Measurements from ENCODE around the gene KLK6. TPM values are rescaled to one million over a fixed set of nuclear protein-coding genes. Genes with fewer than 3 reads are reported as not detected.
"Not testable (repeated sequence)": the region's sequence is repeated elsewhere in the genome, so short reads cannot be mapped to it uniquely, and the experiment has no call there.

KLK6 gene
- total RNA-seq, 2 experiments from 2014 or later = not detected

DNA sequence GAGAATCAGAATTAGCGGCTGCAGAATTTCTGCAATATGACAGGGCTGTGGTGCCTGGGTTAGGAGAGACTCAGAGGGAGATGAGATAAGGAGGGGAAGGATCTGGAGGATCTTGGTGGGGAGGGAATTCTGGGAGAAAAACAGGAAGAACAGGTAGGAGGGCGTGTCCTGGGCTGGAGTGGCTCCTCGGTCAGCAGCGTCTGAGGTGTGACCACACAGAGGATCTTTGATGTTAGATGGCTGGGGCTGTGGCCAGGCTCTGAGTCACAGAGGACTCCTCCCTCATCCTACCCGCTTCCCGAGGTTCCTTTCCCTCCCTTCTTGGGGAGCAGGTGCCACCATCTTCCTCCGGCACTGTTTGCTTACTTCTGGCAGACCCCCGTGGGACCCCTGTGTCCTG, 6.4 kb upstream of the KLK6 start:
- H3K9me3 Mint-ChIP-seq = no peaks in the 10 kb centered on the region
- peaks cover 72% of the 10 kb centered on the region for H3K27me3 Mint-ChIP-seq
- no peaks in the 10 kb centered on the region for H3K4me1 Mint-ChIP-seq
- H3K36me3 Mint-ChIP-seq = no peaks in the 10 kb centered on the region
- H3K27ac Mint-ChIP-seq = no peak overlapping the region
- H3K4me3 Mint-ChIP-seq = no peak overlapping the region
- DNase-seq = no peak

DNA sequence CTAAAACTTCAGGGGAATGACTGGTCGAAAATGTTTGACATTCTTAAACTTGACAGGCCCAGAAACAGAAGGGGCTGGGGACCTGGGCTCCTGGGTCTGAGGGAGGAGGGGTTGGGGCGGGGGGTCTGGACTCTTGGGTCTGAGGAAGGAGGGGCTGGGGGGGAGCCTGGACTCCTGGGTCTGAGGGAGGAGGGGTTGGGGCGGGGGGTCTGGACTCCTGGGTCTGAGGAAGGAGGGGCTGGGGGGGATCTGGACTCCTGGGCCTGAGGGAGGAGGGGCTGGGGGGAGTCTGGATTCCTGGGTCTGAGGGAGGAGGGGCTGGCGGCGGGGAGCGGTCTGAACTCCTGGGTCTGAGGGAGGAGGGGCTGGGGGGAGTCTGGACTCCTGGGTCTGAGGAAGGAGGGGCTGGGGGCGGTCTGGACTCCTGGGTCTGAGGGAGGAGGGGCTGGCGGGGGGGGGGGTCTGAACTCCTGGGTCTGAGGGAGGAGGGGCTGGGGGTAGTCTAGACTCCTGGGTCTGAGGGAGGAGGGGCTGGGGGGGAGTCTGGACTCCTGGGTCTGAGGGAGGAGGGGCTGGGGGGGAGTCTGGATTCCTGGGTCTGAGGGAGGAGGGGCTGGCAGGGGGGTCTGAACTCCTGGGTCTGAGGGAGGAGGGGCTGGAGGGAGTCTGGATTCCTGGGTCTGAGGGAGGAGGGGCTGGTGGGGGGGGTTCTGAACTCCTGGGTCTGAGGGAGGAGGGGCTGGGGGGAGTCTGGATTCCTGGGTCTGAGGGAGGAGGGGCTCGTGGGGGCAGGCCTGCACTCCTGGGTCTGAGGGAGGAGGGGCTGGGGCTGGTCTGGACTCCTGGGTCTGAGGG, 5.5 kb upstream of the KLK6 start:
- Mint-ChIP-seq H3K9me3 (no peaks in the 10 kb centered on the region), H3K27ac (no peak overlapping the region), H3K4me1 (no peaks in the 10 kb centered on the region), H3K36me3 (no peaks in the 10 kb centered on the region), H3K27me3 (peaks cover 71% of the 10 kb centered on the region), H3K4me3 (no peak overlapping the region)
- no peak for DNase-seq

GRCh38 chr19:50972795-50973376, 3.5 kb upstream of the KLK6 start:
- H3K27ac Mint-ChIP-seq = no peak overlapping the region
- H3K4me3 Mint-ChIP-seq = no peak overlapping the region

DNA sequence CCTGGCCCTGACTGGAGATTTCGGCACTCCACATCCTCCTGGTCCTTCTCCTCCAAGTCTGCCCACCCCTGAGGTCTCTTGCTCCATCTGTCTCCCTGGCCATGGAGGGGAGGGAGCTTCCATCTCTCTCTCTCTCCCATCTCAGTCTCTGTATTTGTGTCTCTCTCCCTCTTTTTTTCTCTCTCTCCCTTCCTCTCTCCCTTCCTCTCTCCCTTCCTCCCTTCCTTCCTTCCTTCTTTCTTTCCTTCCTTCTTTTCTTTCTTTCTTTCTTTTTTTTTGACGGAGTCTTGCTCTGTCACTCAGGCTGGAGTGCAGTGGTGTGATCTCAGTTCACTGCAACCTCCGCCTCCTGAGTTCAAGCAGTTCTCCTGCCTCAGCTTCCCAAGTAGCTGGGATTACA, 419 bp upstream of the KLK6 start:
- not testable (repeated sequence) for DNase-seq, H3K4me1 Mint-ChIP-seq, H3K27ac Mint-ChIP-seq, H3K9me3 Mint-ChIP-seq, H3K4me3 Mint-ChIP-seq, H3K36me3 Mint-ChIP-seq
- peaks cover 61% of the 10 kb centered on the region for H3K27me3 Mint-ChIP-seq

More at GRCh38 chr19:50972795-50973376, 3.5 kb upstream of the KLK6 start:
- Mint-ChIP-seq H3K4me1 (no peaks in the 10 kb centered on the region), H3K9me3 (no peaks in the 10 kb centered on the region), H3K27me3 (peaks cover 73% of the 10 kb centered on the region), H3K36me3 (no peaks in the 10 kb centered on the region)
- no peak for DNase-seq

DNA sequence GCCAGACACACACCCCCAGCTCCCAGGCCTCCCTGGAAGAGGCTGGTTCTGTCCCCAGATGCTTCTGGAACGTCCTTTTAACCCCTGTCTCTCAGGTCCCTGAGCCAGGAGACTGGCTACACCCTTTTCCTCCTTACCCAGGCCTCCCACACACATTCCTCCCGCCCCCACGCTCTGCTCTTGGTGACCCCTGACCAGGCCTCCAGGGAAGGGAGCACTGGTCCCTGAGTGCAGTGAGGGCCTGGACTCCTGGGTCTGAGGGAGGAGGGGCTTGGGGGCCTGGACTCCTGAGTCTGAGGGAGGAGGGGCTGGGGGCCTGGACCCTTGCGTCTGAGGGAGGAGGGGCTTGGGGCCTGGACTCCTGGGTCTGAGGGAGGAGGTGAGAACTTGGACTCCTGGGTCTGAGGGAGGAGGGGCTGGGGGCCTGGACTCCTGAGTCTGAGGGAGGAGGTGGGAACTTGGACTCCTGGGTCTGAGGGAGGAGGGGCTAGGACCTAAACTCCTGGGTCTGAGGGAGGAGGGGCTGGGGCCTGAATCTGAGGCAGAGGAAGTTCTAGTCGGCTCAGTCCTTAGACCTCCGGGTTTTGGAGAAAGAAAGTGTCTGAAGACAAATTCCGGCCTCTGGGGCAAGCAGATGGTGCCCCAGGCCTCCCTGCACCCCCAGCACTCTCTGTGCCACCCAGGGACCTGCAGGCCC, 527 bp downstream of the KLK6 start:
- H3K36me3 Mint-ChIP-seq = no peaks in the 10 kb centered on the region
- no peaks in the 10 kb centered on the region for H3K9me3 Mint-ChIP-seq
- no peak for DNase-seq
- no peak overlapping the region for H3K4me3 Mint-ChIP-seq
- no peaks in the 10 kb centered on the region for H3K4me1 Mint-ChIP-seq
- H3K27ac Mint-ChIP-seq = no peak overlapping the region
- peaks cover 58% of the 10 kb centered on the region for H3K27me3 Mint-ChIP-seq

DNA sequence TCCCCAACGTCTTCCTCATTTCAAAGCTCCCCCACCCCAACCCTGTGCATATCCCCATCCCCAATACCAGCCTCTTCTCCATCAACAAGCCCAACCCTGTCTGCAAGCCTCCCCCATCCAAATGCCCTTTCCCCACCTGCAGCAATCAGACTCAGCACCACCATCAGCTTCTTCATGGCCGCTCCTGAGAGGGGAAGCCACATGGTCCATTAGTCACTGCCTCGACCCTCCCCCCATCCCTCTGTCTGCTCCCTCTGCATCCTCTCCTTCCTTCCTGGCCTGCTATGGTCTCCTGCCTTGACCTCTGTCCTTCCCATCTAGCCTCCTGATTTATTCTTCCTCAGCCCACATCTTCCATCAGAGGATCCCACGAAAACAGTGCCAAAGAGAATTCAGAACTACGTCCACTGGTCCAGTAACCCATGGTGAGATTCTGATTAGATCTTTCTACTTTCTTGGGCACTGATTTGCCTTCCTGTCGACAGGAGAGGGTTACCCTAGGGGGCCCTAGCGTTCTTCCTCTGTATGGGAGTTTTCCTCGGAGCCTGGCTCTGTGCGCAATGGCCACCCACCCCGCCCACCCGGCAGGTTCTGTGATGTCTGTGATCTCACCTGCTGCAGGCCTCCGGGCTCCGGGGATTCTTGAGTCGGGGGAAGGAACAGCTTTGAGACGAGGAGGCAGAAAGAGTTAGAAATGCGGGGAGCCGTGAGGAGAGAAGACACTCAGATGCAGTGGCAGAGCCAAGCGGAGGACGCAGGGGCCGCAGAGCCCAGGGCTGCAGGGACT, 1.3 kb downstream of the KLK6 start:
- Mint-ChIP-seq H3K4me1 (no peaks in the 10 kb centered on the region), H3K4me3 (no peak overlapping the region), H3K9me3 (no peaks in the 10 kb centered on the region), H3K36me3 (no peaks in the 10 kb centered on the region), H3K27ac (no peak overlapping the region), H3K27me3 (peaks cover 57% of the 10 kb centered on the region)
- DNase-seq = no peak

DNA sequence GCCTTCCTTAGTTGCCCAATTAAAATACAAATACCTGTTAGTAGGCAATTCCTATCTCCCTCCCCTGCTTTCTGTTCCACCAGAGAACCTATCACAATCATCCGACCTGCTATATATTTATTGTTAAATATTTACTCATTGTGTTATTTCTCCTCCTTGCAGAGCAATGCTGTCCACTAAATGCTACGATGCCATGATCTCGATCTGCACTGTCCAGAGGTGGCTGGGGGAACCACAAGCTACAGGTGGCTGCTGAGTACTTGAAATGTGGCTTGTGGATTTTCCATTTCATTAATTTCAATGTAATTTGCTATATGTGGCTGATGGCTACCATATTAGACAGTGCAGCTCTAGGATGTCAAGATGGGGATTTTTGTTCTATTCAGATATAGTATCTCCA, 5.1 kb downstream of the KLK6 start:
- Mint-ChIP-seq H3K9me3 (peaks cover 12% of the 10 kb centered on the region), H3K4me3 (no peak overlapping the region)
- DNase-seq = no peak

GRCh38 chr19:50963381-50963780, 6.0 kb downstream of the KLK6 start:
- no peak overlapping the region for H3K27ac Mint-ChIP-seq

More for the DNA sequence above, 5.1 kb downstream of the KLK6 start:
- H3K36me3 Mint-ChIP-seq = no peaks in the 10 kb centered on the region
- no peak overlapping the region for H3K27ac Mint-ChIP-seq
- H3K4me1 Mint-ChIP-seq = no peaks in the 10 kb centered on the region
- peaks cover 40% of the 10 kb centered on the region for H3K27me3 Mint-ChIP-seq

DNA sequence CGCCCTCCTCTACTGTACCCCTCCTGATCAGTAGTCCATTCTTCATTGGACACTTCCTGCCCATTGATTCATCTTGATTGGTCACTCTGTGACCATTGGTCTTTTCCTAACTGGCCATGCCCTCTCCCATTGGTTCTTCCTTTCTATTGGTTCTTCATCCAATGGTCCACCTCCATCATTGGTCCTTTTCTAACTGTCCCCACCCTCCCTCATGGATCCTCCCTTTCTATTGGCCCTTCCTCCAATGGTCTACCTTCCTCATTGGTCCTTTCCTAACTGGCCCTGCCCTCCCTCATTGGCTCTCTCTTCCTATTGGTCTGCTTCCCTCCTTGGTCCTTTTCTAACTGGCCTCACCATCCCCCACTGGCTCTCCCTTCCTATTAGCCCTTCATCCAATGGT, 7.1 kb downstream of the KLK6 start:
- no peak overlapping the region for H3K27ac Mint-ChIP-seq
- DNase-seq = no peak
- no peak overlapping the region for H3K4me3 Mint-ChIP-seq
- H3K4me1 Mint-ChIP-seq = no peaks in the 10 kb centered on the region
- H3K9me3 Mint-ChIP-seq = peaks cover 12% of the 10 kb centered on the region
- H3K27me3 Mint-ChIP-seq = peaks cover 40% of the 10 kb centered on the region
- no peaks in the 10 kb centered on the region for H3K36me3 Mint-ChIP-seq

More at GRCh38 chr19:50963381-50963780, 6.0 kb downstream of the KLK6 start:
- no peak overlapping the region for H3K4me3 Mint-ChIP-seq
- H3K9me3 Mint-ChIP-seq = peaks cover 12% of the 10 kb centered on the region
- no peak for DNase-seq
- no peaks in the 10 kb centered on the region for H3K4me1 Mint-ChIP-seq
- H3K36me3 Mint-ChIP-seq = no peaks in the 10 kb centered on the region
- H3K27me3 Mint-ChIP-seq = peaks cover 39% of the 10 kb centered on the region

GRCh38 chr19:50959731-50960500, 9.5 kb downstream of the KLK6 start:
- H3K36me3 Mint-ChIP-seq = no peaks in the 10 kb centered on the region
- H3K27ac Mint-ChIP-seq = no peak overlapping the region
- no peak overlapping the region for H3K4me3 Mint-ChIP-seq
- DNase-seq = no peak
- H3K4me1 Mint-ChIP-seq = no peaks in the 10 kb centered on the region
- peaks cover 41% of the 10 kb centered on the region for H3K27me3 Mint-ChIP-seq
- peaks cover 12% of the 10 kb centered on the region for H3K9me3 Mint-ChIP-seq

GRCh38 chr19:50957587-50957986, 11.8 kb downstream of the KLK6 start:
- Mint-ChIP-seq H3K4me3 (no peak overlapping the region), H3K36me3 (no peaks in the 10 kb centered on the region), H3K4me1 (no peaks in the 10 kb centered on the region), H3K9me3 (peaks cover 8% of the 10 kb centered on the region), H3K27ac (no peak overlapping the region), H3K27me3 (peaks cover 41% of the 10 kb centered on the region)
- DNase-seq = no peak

DNA sequence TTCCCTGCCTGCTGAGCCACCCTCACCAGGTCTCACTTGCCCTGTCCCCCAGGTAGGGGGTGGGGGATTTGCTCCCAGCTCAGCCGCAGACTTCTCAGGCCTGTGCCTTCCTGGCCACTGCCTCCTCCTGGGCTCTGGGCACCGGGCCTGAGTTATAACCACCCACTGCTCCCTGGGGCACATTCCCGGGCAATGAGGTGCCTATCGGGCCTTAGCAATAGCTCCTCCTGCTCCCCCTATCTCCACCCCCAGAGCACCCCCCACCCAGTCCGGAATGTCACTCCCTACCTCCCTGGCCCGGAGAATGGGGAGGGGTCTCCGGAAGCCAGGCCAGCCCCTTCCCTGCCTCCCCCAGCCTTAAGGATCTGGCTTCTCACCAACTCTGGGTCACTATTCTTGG, 16.5 kb downstream of the KLK6 start, which contains the start of gene KLK5:
Gene KLK5 (minus strand): TSS at position 129 of the 400 bp plus-strand sequence. CDS start 381 bp downstream, outside the sequence.
- Mint-ChIP-seq H3K9me3 (no peaks in the 10 kb centered on the region), H3K4me1 (no peaks in the 10 kb centered on the region), H3K4me3 (no peak within 1 kb of the TSS), H3K36me3 (no peaks in the 10 kb centered on the region), H3K27ac (no peak within 1 kb of the TSS), H3K27me3 (peaks cover 33% of the 10 kb centered on the region)
- no peak for DNase-seq

- DNase-seq = no peak
- no peaks in the 10 kb centered on the region for H3K4me1 Mint-ChIP-seq
- H3K36me3 Mint-ChIP-seq = no peaks in the 10 kb centered on the region
- H3K27me3 Mint-ChIP-seq = peaks cover 33% of the 10 kb centered on the region
- no peaks in the 10 kb centered on the region for H3K9me3 Mint-ChIP-seq
- H3K4me3 Mint-ChIP-seq = no peak overlapping the region
- H3K27ac Mint-ChIP-seq = no peak overlapping the region
Observed at GRCh38 chr19:50949861-50950260, 19.5 kb downstream of the KLK6 start.

- H3K4me1 Mint-ChIP-seq = no peaks in the 10 kb centered on the region
- no peak overlapping the region for H3K27ac Mint-ChIP-seq
- H3K27me3 Mint-ChIP-seq = peaks cover 29% of the 10 kb centered on the region
- no peak for DNase-seq
- no peaks in the 10 kb centered on the region for H3K36me3 Mint-ChIP-seq
- no peaks in the 10 kb centered on the region for H3K9me3 Mint-ChIP-seq
- no peak overlapping the region for H3K4me3 Mint-ChIP-seq
Observed at GRCh38 chr19:50947123-50947522, 22.3 kb downstream of the KLK6 start.
